GM18868 (cell line): ENCODE measurements around the gene USP2.

Source experiments
- ATAC-seq: cut with Tn5 transposase; IDR thresholded peaks from one replicate; pipeline ENCODE4 v1.9.1; 2021; ENCODE audit warnings: mild to moderate bottlenecking, moderate library complexity; ENCODE audit not compliant: unreplicated experiment

USP2 gene

GRCh38 chr11:119363851-119364590, 17.5 kb downstream of the USP2 start:
- no peak for ATAC-seq

- ATAC-seq: no peak
Observed at GRCh38 chr11:119363081-119363850, 18.2 kb downstream of the USP2 start.

GRCh38 chr11:119362741-119363080, 18.8 kb downstream of the USP2 start:
- ATAC-seq: no peak

- ATAC-seq: no peak
Observed at GRCh38 chr11:119361941-119362725, 19.4 kb downstream of the USP2 start.

- no peak for ATAC-seq
Observed at GRCh38 chr11:119361056-119361787, 20.3 kb downstream of the USP2 start.

GRCh38 chr11:119359365-119360214, 21.9 kb downstream of the USP2 start:
- no peak for ATAC-seq

GRCh38 chr11:119357074-119357473, 24.4 kb downstream of the USP2 start:
- ATAC-seq: no peak

- peak; percentile 63 for ATAC-seq
Observed at GRCh38 chr11:119356349-119357031, 25.0 kb downstream of the USP2 start.

- ATAC-seq: no peak
Observed at GRCh38 chr11:119355091-119355843, 26.2 kb downstream of the USP2 start.

GRCh38 chr11:119352857-119353260, 28.6 kb downstream of the USP2 start:
- no peak for ATAC-seq

GRCh38 chr11:119351232-119351631, 30.3 kb downstream of the USP2 start:
- no peak for ATAC-seq

- ATAC-seq: no peak
Observed at GRCh38 chr11:119350302-119350701, 31.2 kb downstream of the USP2 start.

GRCh38 chr11:119347940-119348605, 33.4 kb downstream of the USP2 start:
- ATAC-seq: no peak

- ATAC-seq: no peak
Observed at GRCh38 chr11:119347242-119347641, 34.2 kb downstream of the USP2 start.

GRCh38 chr11:119346605-119347004, 34.9 kb downstream of the USP2 start, which contains the start of gene MFRP:
Gene MFRP (minus strand): TSS chr11:119346705. CDS start chr11:119346513, 192 bp downstream.
- ATAC-seq: no peak

GRCh38 chr11:119345685-119346084, 35.8 kb downstream of the USP2 start:
- no peak for ATAC-seq

- ATAC-seq: no peak
Observed at GRCh38 chr11:119344291-119345010, 37.0 kb downstream of the USP2 start.
